HCT116 (cell line): ENCODE results near the gene DNAJC2. TPM values are rescaled to one million over a fixed set of nuclear protein-coding genes. Genes with fewer than 3 reads are reported as not detected.
"Not testable (repeated sequence)": the region's sequence is repeated elsewhere in the genome, so short reads cannot be mapped to it uniquely, and the experiment has no call there.

ENCODE experiments used
- ATAC-seq: fragments of 200-7000 bp; cut with Tn5 transposase; 2 replicates; pipeline ENCODE4 v1.9.1; 2020; ENCODE audit warnings: mild to moderate bottlenecking, moderate library complexity
- BruUV-seq: library from RNA; stranded (reverse); fragments of 400-500 nt; replicated peaks from 2 replicates; lab custom pipeline; 2021; lab: Mats Ljungman, UMichigan
- CTCF ChIA-PET: fragments of 300-600 bp; sonication (Branson Sonifier 250); formaldehyde crosslinking; loops from one replicate; lab custom pipeline; 2021; ENCODE audit warnings: antibody characterized with exemption; lab: Charles Lee
- POLR2A ChIA-PET: fragments of 300-600, 350-600 bp; sonication (Branson Sonifier 250); formaldehyde crosslinking; loops from one replicate; lab custom pipeline; 2021; ENCODE audit warnings: antibody characterized with exemption; lab: Charles Lee
- RAD21 ChIA-PET, 2 experiments: fragments of 300-600 bp; sonication (Branson Sonifier 250); formaldehyde crosslinking; loops; one replicate each; lab custom pipeline; 2023; ENCODE audit warnings: low total read pairs in 2 of 2; ENCODE audit not compliant: uncharacterized antibody in 2 of 2, unreplicated experiment in 2 of 2, low non-redundant PET in 1 of 2; lab: Charles Lee
- DNase-seq: peaks from one replicate; pipeline ENCODE4 v3.0.0-alpha.2; 2010; ENCODE audit warnings: low read depth, low spot score
- H2AFZ ChIP-seq: fragments of 200-600 bp; shearing (Covaris generic), sonication (generic); 2 replicates; pipeline ENCODE4 v1.6.1; 2017; ENCODE audit warnings: low read depth, mixed run types, mixed read lengths, antibody characterized with exemption, low read length; ENCODE audit not compliant: poor library complexity, severe bottlenecking
- H3K27ac ChIP-seq: 2 replicates; pipeline ENCODE4 v1.5.1; 2012; ENCODE audit warnings: low read depth, low read length
- H3K27me3 ChIP-seq: fragments of 200-600 bp; sonication (generic); 2 replicates; pipeline ENCODE4 v1.6.1; 2016; ENCODE audit warnings: mixed run types, low read length, mixed read lengths; ENCODE audit not compliant: insufficient read depth
- H3K36me3 ChIP-seq, 2 experiments: fragments of 200-500 bp in 1 of 2; fragments of 200-600 bp in 1 of 2; sonication (Bioruptor generic) in 1 of 2; sonication (generic) in 1 of 2; 2 replicates each; pipeline versions ENCODE4 v1.5.1 to v1.6.1; 2014 to 2016; ENCODE audit warnings: low read length in 2 of 2, inconsistent platforms in 1 of 2, mixed read lengths in 1 of 2, mixed run types in 1 of 2; ENCODE audit not compliant: insufficient read depth in 2 of 2, control insufficient read depth in 1 of 2
- H3K4me1 ChIP-seq, 2 experiments: fragments of 200-600 bp in 1 of 2; sonication (generic) in 1 of 2; 2 replicates each; pipeline versions ENCODE4 v1.5.1 to v1.6.1; 2012 to 2017; ENCODE audit warnings: low read length in 2 of 2, inconsistent platforms in 1 of 2, mild to moderate bottlenecking in 1 of 2, mixed read lengths in 1 of 2, mixed run types in 1 of 2, moderate library complexity in 1 of 2; ENCODE audit not compliant: insufficient read depth in 2 of 2, control insufficient read depth in 1 of 2
- H3K4me2 ChIP-seq: fragments of 200-600 bp; sonication (generic); 2 replicates; pipeline ENCODE4 v1.6.1; 2017; ENCODE audit warnings: mixed run types, low read length, mixed read lengths
- H3K4me3 ChIP-seq, 2 experiments: fragments of 200-600 bp in 1 of 2; sonication (generic) in 1 of 2; replicated peaks in 1 of 2; 2 replicates each; pipeline ENCODE4 v1.5.1; 2011 to 2016; ENCODE audit warnings: low read length in 2 of 2, control low read depth in 1 of 2, low read depth in 1 of 2, mild to moderate bottlenecking in 1 of 2, mixed read lengths in 1 of 2, mixed run types in 1 of 2
- H3K79me2 ChIP-seq: fragments of 200-600 bp; sonication (generic); 2 replicates; pipeline ENCODE4 v1.6.1; 2017; ENCODE audit warnings: mild to moderate bottlenecking, mixed run types, low read length, moderate library complexity, mixed read lengths; ENCODE audit not compliant: insufficient read depth
- H3K9ac ChIP-seq: fragments of 200-600 bp; sonication (generic); 2 replicates; pipeline ENCODE4 v1.6.1; 2016; ENCODE audit warnings: low read length, mixed read lengths
- H3K9me2 ChIP-seq: fragments of 200-600 bp; sonication (generic), shearing (Covaris generic); 2 replicates; pipeline ENCODE4 v1.6.1; 2017; ENCODE audit warnings: mixed run types, mild to moderate bottlenecking, moderate library complexity; ENCODE audit not compliant: insufficient read depth
- H3K9me3 ChIP-seq, 2 experiments: fragments of 200-500 bp in 1 of 2; fragments of 200-600 bp in 1 of 2; sonication (Bioruptor generic) in 1 of 2; sonication (generic) in 1 of 2; 2 replicates each; pipeline ENCODE4 v1.6.1; 2014 to 2017; ENCODE audit warnings: low read length in 2 of 2, mixed read lengths in 2 of 2, inconsistent platforms in 1 of 2, low read depth in 1 of 2, mild to moderate bottlenecking in 1 of 2, mixed run types in 1 of 2, moderate library complexity in 1 of 2; ENCODE audit not compliant: control insufficient read depth in 1 of 2, insufficient read depth in 1 of 2
- H4K20me1 ChIP-seq: fragments of 200-600 bp; sonication (generic), shearing (Covaris generic); 2 replicates; pipeline ENCODE4 v1.6.1; 2017; ENCODE audit warnings: mixed run types, mild to moderate bottlenecking, moderate library complexity; ENCODE audit not compliant: insufficient read depth
- intact Hi-C: fragments of 100-400 bp; cut with micrococcal nuclease; formaldehyde crosslinking; loops from 2 replicates; pipeline ENCODE4 v1.10.0; 2022
- total RNA-seq: library from RNA; stranded (reverse); gene quantifications from one replicate; pipeline ENCODE4 v1.2.1, GENCODE V29; 2021; ENCODE audit not compliant: unreplicated experiment

DNAJC2 gene
- total RNA-seq, 1 experiment from 2014 or later = 40.2 TPM

- H3K27ac ChIP-seq, H3K79me2 ChIP-seq, H3K9me3 ChIP-seq, H3K9ac ChIP-seq, H3K4me2 ChIP-seq, CTCF ChIA-PET, RAD21 ChIA-PET, ATAC-seq, H4K20me1 ChIP-seq, DNase-seq, H3K36me3 ChIP-seq, H3K4me1 ChIP-seq, POLR2A ChIA-PET, intact Hi-C loops, BruUV-seq, H2AFZ ChIP-seq, H3K4me3 ChIP-seq, H3K27me3 ChIP-seq, H3K9me2 ChIP-seq: not testable (repeated sequence)
These were observed 71.2 kb downstream of the DNAJC2 start for GRCh38 chr7:103273374-103273773.

- H3K9ac ChIP-seq, H3K9me3 ChIP-seq, H3K27ac ChIP-seq, H3K27me3 ChIP-seq, H3K79me2 ChIP-seq, H3K4me3 ChIP-seq, BruUV-seq, intact Hi-C loops, H3K36me3 ChIP-seq, ATAC-seq, H3K9me2 ChIP-seq, DNase-seq, H2AFZ ChIP-seq, CTCF ChIA-PET, H3K4me1 ChIP-seq, H4K20me1 ChIP-seq, POLR2A ChIA-PET, RAD21 ChIA-PET, H3K4me2 ChIP-seq: not testable (repeated sequence)
These were observed 78.3 kb downstream of the DNAJC2 start for GRCh38 chr7:103266229-103266628.

GRCh38 chr7:103264054-103264453 is 80.5 kb downstream of the DNAJC2 start:
- H3K4me2 ChIP-seq, H3K4me3 ChIP-seq, POLR2A ChIA-PET, H2AFZ ChIP-seq, CTCF ChIA-PET, H4K20me1 ChIP-seq, intact Hi-C loops, ATAC-seq, H3K9me2 ChIP-seq, H3K27me3 ChIP-seq, H3K9me3 ChIP-seq, H3K36me3 ChIP-seq, DNase-seq, BruUV-seq, H3K27ac ChIP-seq, H3K79me2 ChIP-seq, H3K4me1 ChIP-seq, H3K9ac ChIP-seq, RAD21 ChIA-PET: not testable (repeated sequence)

Other genes starting within 250 kb of the DNAJC2 start
- gene NAPEPLD, start 195.7 kb downstream of the DNAJC2 start, total RNA-seq = 9.7 TPM
- gene PMPCB, start 47.3 kb downstream of the DNAJC2 start, total RNA-seq = 73.9 TPM
- 121 TPM for gene PSMC2, start 2.9 kb upstream of the DNAJC2 start, total RNA-seq
- gene SLC26A5, start 101.4 kb upstream of the DNAJC2 start, total RNA-seq = 0.15 TPM